Cerebellar nuclear complex (tissue), 1 donor: ENCODE data around the gene LANCL3.

ENCODE experiments used
- DNase-seq, 2 experiments: peaks; one replicate each; lab custom pipeline; 2025; lab: John Stamatoyannopoulos, UW

Gene LANCL3

DNA sequence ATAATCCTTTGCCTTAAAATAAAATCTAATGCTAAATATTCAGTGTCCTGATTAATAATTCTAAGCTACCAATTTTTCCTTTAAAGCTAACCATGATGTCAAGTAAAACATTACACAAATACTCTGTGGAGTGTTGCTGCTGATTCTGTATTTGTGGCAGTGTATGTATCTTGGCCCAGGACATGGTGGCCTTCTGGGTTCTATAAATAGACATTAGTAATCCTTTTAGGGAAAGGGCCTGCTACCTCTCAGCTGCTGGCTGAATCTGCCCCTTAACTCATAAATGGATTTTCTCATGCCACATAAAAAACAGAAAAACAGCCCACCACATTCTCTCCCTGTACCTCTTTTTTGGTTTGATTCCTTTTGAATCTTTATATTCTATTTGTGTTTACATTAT, 113.0 kb downstream of the LANCL3 start:
- peak in 1 of 2 experiments; percentile 12 for DNase-seq

DNA sequence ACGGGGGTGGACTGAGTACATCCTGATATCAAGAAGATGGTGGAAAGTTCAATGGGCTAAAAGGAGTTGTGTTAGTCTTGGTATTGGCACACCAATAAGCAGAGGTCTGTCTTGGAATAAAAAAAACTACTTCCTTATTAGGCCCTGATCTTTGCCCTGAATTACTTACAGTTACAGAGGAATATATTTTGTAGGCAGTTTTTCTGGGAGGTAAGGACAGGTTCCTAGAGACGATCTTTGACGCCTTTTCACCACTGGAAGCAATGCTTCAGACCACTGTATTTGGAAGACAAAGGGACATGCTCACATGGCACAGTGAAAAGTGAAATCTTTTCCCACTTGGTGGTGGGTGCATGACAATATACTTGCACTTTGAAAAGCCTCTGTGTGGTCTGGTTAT, 113.5 kb downstream of the LANCL3 start:
- DNase-seq = no peak

DNA sequence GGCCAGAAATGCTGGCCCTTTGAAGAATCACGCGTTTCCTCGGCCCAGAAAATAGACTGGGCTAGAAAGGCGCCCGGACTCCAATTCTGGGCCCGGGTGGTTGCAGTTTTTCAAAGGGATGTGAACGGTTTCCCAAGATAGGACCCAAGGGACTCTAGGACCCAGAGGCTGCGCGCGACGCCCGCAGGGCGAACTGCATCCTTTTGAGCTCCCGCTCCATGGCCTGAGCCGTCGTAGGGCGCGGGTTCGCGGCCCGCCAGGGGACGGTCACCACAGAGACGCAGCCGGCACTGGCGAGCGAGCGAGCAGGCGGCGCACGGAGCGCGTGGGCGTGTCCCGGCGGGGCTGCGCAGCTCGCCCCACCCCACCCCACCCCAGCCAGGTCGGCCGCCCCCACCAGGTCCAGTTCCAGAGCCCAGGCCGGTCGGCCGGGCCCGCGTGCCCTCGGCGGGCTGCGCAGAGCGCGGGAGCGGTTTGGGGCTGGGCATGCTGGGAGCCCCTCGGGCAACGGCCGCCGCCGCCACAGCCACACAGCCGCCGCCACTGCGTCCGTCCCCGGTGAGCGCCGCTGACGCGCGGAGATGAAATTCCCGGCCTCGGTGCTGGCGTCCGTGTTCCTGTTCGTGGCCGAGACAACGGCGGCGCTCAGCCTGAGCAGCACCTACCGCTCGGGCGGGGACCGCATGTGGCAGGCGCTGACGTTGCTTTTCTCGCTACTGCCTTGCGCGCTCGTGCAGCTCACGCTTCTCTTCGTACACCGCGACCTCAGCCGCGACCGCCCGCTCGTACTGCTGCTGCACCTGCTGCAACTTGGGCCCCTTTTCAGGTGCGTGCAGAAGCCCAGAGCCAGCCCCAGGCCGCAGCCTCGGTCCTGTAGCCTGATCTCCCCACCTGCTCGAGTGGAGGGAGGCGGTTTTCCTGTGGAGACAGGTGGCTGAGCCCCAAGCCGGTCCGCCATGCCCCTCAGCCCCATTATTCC, 114.2 kb downstream of the LANCL3 start, which contains the start of gene XK:
TSS of gene XK (plus strand) at position 411 of the 979 bp plus-strand sequence. CDS start at position 582, 171 bp downstream.
- no peak for DNase-seq

DNA sequence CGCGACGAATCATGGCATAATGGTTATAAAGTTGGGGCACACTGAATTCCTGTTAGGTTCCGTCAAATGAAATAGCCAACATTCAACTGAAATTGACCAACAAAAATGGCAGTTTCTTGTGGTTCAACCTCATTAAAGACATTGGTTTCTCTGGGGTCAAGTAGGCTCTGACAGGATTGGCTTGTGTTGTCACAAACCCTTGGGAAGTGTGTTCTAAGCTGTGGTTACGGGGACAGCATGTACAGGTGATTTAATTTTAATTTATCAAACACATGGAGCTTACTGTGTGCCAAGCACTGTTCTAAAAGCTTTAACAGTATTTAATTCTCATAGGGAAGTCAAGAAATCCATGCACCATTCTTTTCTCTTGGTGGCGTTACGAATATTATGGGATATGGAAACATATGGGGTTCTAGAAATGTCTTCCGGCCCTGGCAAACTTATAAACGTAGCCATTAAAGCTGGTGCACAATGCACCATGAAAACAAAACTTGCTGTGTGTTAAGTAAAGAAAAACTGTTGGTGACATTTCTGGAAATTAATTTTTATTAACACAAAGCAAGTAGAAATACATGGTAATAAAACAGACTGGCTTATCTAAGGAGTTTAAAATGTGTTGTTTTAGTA, 115.0 kb downstream of the LANCL3 start:
- DNase-seq = no peak

DNA sequence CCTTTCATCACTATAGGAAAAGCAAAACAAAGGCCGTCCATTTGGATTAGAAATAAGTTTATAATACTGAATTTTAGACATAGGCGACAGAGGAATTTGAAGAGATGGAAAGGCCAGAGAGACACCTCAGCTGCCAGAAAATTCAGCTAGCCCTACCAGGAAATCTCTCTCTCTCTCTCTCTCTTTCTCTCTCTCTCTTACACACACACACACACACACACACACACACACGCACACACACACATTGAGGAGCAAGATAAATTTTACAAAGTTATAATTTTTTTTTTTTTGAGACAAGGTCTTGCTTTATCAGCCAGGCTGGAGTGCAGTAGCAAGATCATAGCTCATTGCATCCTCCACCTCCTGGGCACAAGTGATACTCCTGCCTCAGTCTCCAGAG, 115.5 kb downstream of the LANCL3 start:
- DNase-seq = no peak

DNA sequence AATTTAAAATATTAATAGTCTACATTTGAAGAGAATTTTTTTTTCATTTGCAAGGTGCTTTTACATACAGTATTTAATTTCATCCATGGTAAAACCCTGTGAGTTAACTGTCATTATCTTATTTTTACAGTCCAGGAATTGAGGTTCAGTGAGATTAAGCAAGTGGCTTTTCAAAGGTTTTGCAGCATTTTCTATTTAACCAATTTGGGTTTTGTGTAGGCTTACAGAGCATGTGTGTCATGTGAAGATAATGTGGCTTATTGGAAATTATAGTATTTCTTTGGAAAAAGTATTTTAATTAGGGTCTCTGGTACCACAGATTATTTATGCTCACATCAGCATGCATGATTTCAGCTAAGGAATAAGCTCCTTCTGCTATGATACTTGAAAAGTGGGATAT, 118.7 kb downstream of the LANCL3 start:
- DNase-seq = no peak

DNA sequence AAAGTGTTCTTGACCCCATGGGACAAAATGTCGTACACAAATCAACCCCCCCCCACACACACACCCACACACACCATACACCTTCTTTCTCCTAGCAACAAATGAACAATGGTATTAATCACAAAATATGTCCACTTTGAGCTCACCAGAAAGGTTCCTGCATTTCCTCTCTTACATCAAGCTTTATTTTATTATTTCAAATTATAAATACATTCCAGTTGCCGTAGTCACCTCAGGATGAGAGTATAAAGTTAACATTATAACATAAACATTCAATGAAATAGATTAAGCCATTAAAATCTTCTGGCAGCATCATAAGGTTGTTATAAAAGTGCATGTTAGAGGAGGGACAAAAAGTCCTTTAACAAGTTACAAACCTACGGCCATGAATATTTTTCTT, 121.5 kb downstream of the LANCL3 start:
- DNase-seq = no peak

DNA sequence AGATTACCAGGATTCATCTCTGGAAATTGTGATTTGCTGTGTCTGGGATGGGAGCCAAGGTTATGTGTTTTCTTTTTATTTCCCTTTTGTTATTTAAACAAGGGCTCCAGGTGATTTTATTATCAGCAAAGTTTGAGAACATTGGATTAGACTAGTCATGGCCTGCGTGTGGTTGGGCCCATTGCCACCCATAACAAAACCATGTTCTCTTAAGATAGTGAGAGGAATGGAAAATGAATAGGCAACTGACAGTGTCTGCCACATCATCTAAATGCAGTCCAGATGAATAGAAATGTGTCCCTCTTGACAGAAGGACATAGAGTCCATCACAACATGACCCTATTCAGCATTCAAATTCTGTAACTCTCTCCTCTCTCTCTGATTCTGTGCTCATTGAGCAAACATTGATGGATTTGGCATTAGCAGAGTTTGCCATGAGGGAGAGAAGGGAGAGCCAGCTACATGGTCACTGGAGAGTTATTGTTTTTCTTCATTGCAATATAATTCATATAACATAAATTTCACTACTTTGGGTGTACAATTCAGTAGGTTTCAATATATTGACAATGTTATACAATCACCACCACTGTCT, 125.8 kb downstream of the LANCL3 start:
- DNase-seq = no peak

DNA sequence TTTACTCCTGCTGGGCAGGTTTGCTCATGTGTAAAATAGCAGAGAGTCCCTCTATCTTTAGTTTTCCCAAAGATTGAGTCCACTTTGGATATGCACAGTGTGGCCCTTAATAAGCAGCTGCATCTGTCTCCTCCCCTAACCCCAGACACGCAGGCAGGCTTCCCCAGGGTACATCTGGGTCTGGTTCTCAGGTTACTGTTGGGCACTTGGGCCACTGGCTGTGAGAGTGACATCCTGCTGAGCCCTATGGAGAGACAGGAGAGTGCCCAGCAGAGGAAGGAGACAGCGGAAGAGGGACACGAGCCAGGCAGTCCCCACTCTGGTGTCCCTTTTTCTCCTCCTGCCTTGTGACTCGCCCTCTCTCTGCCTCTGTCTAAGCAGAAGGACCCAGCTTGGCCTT, 130.1 kb downstream of the LANCL3 start:
- DNase-seq = no peak

DNA sequence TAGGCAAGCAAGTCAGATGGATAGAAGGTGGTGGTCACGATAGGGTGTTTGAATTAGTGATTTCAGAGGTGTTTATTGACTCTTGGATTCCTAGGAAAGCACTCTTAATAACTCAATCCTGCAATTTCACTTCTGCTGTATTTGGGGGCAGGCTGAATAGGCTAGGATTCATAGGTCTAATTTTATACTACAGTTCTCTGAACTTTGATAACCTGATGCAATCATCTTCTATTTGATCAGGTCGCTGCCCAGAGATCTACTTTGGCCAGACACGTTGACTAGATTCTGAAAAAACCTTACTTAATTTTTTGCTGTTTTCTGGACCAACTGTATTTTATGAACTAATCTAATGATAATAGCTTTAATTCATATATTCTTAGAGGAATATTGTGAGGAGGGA, 140.5 kb downstream of the LANCL3 start:
- no peak for DNase-seq

DNA sequence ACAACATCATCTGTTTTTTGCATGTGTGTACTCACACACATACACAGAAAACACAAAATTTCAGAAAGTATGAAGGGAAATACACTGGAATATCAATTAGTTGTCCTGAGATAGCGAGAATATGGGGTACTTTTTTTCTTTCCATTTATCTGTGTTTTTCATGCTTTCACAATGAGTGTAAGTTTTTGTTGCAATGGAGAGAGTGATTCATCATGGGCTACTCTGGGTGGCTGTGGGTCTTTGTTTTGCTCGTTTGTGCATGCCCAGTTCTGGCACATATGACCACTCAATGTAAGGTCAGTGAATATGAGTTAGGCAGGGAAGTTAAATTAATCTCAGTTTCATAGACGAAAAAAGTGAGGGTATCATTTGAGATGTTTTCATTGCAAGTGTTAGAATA, 141.0 kb downstream of the LANCL3 start:
- DNase-seq = no peak

DNA sequence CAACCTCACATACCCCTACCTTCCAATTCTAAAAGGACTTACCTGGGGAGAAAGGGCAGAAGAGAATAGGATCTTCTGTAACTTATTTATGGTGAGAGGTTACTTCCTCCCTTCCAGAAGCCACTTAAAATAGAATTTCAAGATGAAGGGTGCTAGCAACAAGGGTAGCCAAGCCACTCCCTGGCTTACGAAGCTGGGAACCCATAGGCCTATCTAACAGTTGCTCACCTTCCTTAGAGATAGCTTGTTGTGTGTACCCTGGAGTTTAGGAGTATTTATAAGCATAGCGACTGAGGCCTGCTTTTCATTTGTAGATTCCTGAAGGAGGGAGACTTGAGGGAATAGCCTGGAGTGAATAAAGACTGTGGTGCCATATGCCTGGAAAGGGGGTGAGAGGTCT, 143.0 kb downstream of the LANCL3 start:
- DNase-seq = no peak

DNA sequence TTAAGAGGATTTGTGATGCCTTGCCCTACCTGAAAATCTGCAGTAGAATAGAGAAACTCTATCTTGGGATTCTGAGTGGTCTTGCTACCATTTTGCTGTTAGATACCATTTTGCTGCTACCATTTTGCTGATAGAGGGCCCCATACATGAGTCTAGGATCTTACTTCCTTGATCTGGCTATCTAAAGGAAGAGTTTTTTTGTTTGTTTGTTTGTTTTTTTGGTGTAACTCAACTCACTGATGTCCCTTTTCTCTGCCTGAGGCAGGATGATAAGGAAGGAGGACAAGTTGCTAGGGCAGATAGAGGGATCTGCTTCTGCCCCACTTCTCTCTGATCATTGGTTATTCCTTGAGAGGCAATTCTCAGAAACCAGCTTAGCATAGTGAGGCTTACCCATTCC, 145.1 kb downstream of the LANCL3 start:
- DNase-seq = no peak

DNA sequence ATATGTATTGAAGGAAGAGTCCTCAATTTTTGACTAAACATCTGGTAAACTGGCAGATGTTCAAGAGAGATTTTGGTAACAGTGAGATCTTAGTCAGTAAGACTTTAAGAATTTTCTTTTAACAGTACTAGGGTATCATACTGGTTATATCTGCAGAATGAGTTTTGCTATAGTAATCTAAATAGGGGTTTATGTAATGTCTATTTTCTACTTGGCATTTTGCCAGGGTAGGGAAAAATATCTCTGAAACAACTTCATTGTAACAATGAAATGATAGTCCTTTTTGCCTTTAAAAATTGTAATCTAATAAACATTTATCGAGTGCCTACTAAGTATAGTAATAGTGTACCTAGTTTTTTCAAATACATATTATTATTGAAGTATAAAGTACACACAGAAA, 146.2 kb downstream of the LANCL3 start:
- DNase-seq = no peak

DNA sequence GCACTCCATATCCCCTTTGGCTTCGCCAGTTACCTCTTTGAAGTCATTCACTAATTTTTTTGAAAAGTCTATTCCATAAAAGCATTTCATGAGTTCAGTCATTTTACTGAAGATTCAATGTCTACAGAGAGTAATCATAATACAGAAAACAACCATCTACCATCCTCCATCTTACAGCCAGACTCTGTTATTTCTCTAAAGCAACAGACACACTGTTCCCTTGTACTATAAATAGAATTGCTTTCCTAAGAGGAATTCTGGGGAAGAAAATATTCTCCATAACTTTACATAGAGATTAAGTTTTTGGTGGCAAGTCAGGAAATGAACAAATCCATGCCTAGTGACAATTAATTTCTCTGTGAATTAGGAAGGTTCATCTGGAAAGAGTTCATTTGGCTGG, 151.1 kb downstream of the LANCL3 start:
- DNase-seq = no peak

DNA sequence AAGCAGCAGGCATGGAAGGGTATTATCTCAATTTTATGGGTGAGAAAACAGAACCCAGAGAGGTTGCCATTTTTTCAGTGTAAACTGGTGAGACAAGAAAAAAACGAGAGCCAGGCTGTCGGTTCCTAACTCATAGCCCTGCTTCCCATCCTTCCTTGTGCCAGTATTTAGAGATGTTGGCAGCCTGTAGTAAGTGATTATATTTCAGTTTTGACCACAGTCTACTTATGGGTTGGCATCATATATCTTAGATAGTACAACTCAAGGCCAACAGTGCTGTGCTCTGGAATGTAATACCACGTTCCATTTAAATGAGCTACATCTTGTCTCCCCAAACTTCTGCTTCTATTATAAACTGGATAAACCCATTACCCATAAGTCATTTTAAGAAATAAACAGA, 154.9 kb downstream of the LANCL3 start:
- no peak for DNase-seq
